HFF-Myc (cell line): Measurements from ENCODE around the gene TSTD2.

Experiments
- DNase-seq: peaks from one replicate; pipeline ENCODE4 v3.0.0-alpha.2; 2011; ENCODE audit warnings: low read depth; ENCODE audit errors: extremely low read depth
- H3K4me3 ChIP-seq: replicated peaks from 2 replicates; pipeline ENCODE4 v1.5.1; 2011; ENCODE audit warnings: low read depth, mild to moderate bottlenecking, control low read depth, low read length
- TF ChIP-seq, protein P1 (sequence below): IDR thresholded peaks from 2 replicates; pipeline ENCODE4 v1.5.1; 2012; ENCODE audit warnings: mild to moderate bottlenecking, low read depth, low read length, control low read depth; ENCODE audit errors: missing control alignments

Gene TSTD2

DNA sequence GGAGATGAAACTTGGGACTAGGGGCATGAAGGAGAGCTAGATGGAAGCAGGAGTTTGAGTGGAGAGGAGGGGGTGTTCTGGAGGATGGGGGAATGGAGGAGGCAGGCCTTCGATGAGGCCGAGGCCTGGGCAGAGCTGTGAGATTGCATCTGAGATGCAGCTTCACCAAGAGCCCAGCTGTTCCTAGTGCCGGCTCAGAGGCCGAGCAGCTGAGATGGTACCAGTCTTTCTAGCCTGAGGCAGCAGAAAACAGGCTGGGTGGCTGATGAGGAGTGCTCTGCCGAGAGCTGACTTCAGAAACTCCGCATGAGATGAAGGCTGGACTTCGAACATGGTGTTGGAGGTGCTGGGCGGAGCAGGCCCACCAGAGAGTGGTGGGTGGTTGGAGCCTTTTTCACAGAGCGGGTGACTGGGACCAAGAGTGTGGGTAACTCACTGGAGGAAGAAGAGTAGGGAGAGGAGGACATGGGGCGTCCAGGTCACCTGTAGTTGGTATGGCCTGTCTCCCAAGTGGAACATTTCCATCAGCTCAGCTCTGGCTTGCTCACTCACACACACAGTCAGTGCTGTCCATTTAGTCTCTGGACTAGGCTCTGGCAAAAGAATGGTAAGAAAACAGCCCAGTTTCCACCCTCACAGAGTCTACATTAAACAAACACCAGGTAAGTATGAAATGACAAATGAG is 77.0 kb downstream of the TSTD2 start:
- H3K4me3 ChIP-seq = no peak overlapping the region
- TF ChIP-seq, protein P1, sequence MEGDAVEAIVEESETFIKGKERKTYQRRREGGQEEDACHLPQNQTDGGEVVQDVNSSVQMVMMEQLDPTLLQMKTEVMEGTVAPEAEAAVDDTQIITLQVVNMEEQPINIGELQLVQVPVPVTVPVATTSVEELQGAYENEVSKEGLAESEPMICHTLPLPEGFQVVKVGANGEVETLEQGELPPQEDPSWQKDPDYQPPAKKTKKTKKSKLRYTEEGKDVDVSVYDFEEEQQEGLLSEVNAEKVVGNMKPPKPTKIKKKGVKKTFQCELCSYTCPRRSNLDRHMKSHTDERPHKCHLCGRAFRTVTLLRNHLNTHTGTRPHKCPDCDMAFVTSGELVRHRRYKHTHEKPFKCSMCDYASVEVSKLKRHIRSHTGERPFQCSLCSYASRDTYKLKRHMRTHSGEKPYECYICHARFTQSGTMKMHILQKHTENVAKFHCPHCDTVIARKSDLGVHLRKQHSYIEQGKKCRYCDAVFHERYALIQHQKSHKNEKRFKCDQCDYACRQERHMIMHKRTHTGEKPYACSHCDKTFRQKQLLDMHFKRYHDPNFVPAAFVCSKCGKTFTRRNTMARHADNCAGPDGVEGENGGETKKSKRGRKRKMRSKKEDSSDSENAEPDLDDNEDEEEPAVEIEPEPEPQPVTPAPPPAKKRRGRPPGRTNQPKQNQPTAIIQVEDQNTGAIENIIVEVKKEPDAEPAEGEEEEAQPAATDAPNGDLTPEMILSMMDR = no peak
- no peak for DNase-seq

DNA sequence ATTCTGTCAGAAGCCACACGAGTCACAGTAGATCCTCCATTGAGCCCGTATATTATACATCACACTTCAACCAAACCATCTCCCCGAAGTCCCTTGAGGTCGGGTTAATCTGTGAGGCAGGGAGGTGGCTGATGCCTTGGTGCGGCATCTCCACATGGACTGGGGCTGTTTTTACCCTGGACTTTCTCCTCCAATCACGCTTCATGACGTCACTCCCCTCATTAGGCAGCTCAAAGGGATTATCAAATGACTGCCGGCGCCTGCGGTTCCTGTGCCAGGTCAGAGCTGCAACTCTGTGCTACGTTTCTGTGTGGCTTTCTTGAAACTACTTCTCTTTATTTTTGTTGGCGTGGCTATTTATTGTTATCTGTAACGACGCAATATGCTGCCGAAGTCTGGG is 78.0 kb downstream of the TSTD2 start:
- H3K4me3 ChIP-seq = no peak overlapping the region
- TF ChIP-seq, protein P1 = no peak
- no peak for DNase-seq

DNA sequence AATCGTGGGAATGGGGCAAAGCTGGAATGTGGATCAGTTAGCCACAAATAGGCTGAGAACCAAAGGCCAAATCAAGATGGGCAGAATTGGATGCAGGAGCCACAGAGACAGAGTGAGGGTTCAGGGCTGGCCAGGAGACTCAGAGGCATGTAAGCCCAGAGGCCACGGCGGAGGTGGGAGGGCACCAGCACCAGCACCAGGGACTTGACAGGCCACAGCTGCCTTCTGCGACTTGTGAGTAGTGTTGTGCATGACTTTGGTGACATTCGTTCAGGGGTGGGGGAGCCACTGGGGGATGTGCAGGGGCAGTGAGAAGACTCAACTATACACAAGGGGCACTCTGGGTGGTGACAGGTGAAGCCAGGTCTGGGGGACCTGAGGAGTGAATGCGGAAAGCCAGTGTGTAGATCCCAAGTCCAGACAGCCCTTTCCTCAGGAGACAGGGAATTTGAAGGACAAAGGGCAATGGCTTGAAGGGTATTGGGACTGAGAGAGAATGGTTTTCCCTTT is 78.5 kb downstream of the TSTD2 start:
- no peak overlapping the region for H3K4me3 ChIP-seq
- DNase-seq = no peak
- TF ChIP-seq, protein P1 = no peak

DNA sequence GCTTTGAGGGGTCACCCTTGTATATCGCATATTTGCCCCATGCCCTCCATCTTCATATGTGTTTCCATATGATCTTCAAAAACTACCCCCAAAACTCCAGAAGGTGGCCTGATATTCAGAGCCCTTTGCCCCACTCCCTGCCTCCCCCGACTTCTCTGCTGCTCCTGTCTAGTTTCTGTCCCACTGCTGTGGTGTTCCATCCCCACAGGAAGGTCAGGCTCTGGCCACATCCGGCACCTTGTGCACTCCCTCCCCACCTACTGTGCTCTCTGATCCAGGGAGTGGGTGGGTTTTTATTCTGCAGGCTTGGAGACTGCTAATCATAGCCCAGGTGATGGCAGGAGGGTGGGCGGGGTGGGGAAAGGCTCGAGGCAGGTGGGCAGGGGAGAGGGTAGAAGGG is 79.3 kb downstream of the TSTD2 start:
- TF ChIP-seq, protein P1 = no peak
- H3K4me3 ChIP-seq = no peak overlapping the region
- no peak for DNase-seq

DNA sequence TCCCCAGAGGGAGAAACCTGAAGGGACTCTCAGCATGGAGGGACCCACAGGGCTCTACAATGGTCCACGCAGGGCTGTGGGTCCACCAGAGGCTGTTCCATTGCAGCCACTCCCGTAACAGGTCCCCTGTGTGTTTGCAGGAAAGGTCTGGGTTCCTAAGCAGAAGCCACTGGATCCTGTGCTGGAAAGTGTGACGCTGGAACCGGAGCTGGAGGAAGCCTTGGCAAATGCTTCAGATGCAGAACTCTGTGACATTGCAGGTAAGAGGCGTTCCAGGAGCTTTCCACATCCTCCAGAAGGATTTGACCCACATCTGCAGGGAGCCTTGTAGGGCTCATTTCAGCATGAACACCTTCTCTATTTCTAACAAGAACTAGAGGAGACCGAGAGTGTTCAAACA is 80.0 kb downstream of the TSTD2 start:
- DNase-seq = no peak
- H3K4me3 ChIP-seq = no peak overlapping the region
- TF ChIP-seq, protein P1 = no peak

DNA sequence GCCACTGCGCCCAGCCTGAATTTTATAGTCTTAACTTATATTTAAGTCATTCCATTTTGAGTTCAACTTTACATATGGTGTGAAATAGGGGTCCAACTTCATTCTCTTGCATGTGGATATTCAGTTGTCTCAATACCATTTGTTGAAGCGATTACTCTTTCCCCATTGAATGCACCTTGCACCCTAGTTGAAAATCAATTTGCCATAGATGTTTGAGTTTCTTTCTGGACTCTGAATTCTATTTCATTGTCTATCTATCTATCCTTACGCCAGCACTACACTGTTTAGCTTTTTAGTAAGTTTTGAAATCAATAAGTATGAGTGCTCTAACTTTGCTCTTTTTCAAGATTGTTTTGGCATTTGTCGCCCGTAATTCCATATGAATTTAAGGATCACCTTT is 81.9 kb downstream of the TSTD2 start:
- H3K4me3 ChIP-seq = no peak overlapping the region
- DNase-seq = no peak
- TF ChIP-seq, protein P1 = no peak

DNA sequence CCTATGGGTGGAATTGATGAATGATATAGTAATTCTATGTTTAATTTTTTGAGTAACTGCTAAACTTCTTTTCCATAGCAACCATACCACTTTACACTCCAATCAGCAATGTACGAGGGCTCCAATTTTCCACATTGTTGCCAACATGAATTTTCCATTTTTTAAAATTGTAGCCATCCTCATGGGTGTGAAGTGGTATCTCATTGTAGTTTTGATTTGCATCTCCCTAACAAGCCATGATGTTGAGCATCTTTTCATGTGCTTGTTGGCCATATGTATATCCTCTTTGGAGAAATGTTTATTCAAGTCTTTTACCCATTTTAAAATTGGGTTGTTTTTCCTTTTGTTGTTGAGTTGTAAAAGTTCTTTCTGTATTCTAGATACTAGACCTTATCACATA is 82.8 kb downstream of the TSTD2 start:
- no peak for DNase-seq
- no peak overlapping the region for H3K4me3 ChIP-seq
- TF ChIP-seq, protein P1 = no peak
